OCI-LY7 (cell line): ENCODE measurements around the gene B4GALT6.

Experiments
- CTCF ChIP-seq: fragments of 200-600 bp; sonication (generic); conservative IDR thresholded peaks from 2 replicates; pipeline ENCODE4 v1.5.1; 2014; ENCODE audit warnings: mild to moderate bottlenecking, antibody characterized with exemption, low read length, moderate library complexity, mixed read lengths
- EZH2phosphoT487 ChIP-seq: fragments of 200-600 bp; sonication (generic); IDR thresholded peaks from 2 replicates; pipeline ENCODE4 v1.6.1; 2018; ENCODE audit warnings: low read depth, borderline replicate concordance, mild to moderate bottlenecking, mixed run types, antibody characterized with exemption, low read length, moderate library complexity, mixed read lengths

- TF ChIP-seq CTCF (no peak), EZH2phosphoT487 (no peak)
Observed at GRCh38 chr18:31591113-31591512, 93.3 kb downstream of the B4GALT6 start.
